T-helper 1 cell treated with Interleukin-12 subunit alpha and Interleukin-12 subunit beta and Interleukin-4 antibody, amounts not matched to agents 30 ng/mL and 1 ng/mL, for 36 hours (primary cell): ENCODE data around the gene PCDHA7. TPM values are rescaled to one million over a fixed set of nuclear protein-coding genes. Genes with fewer than 3 reads are reported as not detected.
"Not testable (repeated sequence)": the region's sequence is repeated elsewhere in the genome, so short reads cannot be mapped to it uniquely, and the experiment has no call there.

ENCODE experiments used
- intact Hi-C: fragments of 100-400 bp; cut with micrococcal nuclease; formaldehyde crosslinking; loops from one replicate; pipeline ENCODE4 v1.15.1; 2024
- total RNA-seq: library from RNA; stranded (reverse); gene quantifications from 2 replicates; pipeline ENCODE4 v1.2.3, GENCODE V29; 2022

PCDHA7 gene, protein sequence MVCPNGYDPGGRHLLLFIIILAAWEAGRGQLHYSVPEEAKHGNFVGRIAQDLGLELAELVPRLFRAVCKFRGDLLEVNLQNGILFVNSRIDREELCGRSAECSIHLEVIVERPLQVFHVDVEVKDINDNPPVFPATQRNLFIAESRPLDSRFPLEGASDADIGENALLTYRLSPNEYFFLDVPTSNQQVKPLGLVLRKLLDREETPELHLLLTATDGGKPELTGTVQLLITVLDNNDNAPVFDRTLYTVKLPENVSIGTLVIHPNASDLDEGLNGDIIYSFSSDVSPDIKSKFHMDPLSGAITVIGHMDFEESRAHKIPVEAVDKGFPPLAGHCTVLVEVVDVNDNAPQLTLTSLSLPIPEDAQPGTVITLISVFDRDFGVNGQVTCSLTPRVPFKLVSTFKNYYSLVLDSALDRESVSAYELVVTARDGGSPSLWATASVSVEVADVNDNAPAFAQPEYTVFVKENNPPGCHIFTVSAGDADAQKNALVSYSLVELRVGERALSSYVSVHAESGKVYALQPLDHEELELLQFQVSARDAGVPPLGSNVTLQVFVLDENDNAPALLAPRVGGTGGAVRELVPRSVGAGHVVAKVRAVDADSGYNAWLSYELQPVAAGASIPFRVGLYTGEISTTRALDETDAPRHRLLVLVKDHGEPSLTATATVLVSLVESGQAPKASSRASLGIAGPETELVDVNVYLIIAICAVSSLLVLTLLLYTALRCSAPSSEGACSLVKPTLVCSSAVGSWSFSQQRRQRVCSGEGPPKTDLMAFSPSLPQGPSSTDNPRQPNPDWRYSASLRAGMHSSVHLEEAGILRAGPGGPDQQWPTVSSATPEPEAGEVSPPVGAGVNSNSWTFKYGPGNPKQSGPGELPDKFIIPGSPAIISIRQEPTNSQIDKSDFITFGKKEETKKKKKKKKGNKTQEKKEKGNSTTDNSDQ
- total RNA-seq = not detected in 2 replicates

DNA sequence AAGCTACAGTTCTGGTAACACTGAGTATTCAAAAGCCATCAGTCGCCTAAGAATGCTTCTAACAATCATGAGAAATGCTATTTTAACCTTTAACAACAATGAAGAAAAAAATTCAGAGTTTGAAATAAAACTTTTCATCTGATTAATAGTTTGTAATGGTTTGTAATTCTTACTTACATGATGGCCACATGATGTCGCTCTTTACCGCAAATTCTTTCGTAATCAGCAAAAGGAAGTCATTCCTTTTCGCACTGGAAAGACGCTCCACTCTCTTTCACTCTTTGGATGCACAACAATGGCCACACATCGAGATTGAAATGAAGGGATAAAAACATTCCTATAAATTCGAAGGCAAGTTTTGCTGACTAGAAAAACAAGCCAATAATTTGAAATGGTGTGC lies at the start of gene PCDHA7:
Gene PCDHA7 (plus strand): TSS at position 277 of the 400 bp plus-strand sequence. CDS start 115 bp downstream, at position 392.
- intact Hi-C loops = loop anchor here (5.0 kb wide), 1 partner anchor 42 kb away; the partner anchor contains the start of gene PCDHA2

DNA sequence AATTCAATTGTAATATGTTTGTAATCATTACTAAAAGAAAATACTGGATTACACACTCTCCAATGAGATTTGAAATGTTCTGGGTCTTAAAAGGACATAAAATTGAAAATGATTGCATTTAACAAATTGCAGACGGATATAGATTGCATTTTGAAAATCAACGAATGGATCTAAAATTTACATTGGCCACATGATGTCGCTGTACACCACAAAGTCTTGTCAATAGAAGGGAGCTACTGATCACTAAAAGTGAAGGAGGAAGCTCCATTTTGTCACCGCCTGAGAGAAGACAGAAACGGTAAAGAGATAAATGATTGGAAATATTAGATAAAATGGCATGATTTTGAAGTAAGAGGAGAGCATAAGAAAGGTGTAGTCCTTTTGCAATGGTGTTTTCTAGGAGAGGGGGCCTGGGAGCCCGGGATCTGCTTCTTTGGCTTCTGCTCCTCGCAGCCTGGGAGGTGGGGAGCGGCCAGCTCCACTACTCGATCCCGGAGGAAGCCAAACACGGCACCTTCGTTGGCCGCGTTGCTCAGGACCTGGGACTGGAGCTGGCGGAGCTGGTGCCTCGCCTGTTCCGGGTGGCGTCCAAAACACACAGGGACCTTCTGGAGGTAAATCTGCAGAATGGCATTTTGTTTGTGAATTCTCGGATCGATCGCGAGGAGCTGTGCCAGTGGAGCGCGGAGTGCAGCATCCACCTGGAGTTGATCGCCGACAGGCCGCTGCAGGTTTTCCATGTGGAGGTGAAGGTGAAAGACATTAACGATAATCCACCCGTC lies 48.0 kb upstream of the PCDHA7 start, which contains the start of gene PCDHA1:
Gene PCDHA1 (plus strand): TSS at position 236 of the 782 bp plus-strand sequence.
- intact Hi-C loops = loop anchor here (2.0 kb wide), 1 partner anchor 55 kb away; the partner anchor contains the start of gene PCDHA8

DNA sequence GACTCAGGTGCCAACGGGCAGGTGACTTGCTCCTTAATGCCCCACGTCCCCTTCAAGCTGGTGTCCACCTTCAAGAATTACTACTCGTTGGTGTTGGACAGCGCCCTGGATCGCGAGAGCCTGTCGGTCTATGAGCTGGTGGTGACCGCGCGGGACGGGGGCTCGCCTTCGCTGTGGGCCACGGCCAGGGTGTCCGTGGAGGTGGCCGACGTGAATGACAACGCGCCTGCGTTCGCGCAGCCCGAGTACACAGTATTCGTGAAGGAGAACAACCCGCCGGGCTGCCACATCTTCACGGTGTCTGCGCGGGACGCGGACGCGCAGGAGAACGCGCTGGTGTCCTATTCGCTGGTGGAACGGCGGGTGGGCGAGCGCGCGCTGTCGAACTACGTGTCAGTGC lies 46.6 kb upstream of the PCDHA7 start:
- intact Hi-C loops = loop anchor here (2.0 kb wide), 1 partner anchor 53 kb away; the partner anchor contains the start of gene PCDHA8

GRCh38 chr5:140787849-140788504 lies 46.1 kb upstream of the PCDHA7 start:
- intact Hi-C loops = loop anchor here (2.0 kb wide), 1 partner anchor 53 kb away; the partner anchor contains the start of gene PCDHA8

DNA sequence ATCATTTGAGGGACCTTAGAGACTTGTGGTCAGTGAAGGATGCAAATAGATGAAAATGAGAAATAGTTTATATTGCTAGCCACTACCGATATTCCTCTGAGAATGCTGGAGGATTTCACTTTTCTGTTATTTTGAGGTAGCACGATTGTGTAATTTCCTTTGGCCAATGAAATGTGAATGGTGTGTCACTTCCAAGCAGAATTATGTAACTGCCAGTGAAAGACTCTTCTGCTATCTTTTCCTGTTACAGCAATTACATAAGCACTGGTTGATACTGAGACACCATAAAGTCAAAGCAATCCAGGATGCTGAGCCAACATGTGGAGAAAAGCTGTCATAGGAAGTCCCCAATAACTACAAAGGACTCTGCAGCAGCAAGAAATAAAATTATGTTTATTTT lies 43.0 kb upstream of the PCDHA7 start:
- intact Hi-C loops = loop anchor here (5.0 kb wide), 2 partner anchors 41 to 91 kb away; partner anchors contain the start of genes PCDHA13 and PCDHA7

DNA sequence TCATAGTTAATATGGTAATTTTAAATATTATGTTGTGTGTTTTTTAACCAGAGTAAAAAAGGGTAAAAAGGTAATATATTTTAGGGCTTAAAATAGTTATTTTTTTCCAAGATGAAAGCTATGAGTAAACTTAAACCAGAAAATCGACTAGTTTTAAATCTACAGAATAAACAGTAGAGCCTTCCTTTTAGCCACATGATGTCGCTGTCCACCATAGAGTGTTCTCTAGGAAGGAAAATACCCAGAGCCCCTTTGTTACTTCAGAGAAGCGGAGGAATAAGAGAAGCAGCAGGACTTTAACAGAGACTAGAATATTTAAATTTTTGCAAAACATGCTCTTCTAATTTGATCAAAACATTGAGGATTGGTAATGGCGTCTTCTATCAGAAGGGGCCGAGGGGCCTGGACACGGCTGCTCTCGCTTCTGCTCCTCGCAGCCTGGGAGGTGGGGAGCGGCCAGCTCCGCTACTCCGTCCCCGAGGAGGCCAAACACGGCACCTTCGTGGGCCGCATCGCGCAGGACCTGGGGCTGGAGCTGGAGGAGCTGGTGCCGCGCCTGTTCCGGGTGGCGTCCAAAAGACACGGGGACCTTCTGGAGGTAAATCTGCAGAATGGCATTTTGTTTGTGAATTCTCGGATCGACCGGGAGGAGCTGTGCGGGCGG lies 39.3 kb upstream of the PCDHA7 start, which contains the start of gene PCDHA2:
Gene PCDHA2 (plus strand): TSS at position 258 of the 664 bp plus-strand sequence.
- intact Hi-C loops = loop anchor here (5.0 kb wide), 2 partner anchors 38 to 88 kb away; partner anchors contain the start of genes PCDHA13 and PCDHA7

DNA sequence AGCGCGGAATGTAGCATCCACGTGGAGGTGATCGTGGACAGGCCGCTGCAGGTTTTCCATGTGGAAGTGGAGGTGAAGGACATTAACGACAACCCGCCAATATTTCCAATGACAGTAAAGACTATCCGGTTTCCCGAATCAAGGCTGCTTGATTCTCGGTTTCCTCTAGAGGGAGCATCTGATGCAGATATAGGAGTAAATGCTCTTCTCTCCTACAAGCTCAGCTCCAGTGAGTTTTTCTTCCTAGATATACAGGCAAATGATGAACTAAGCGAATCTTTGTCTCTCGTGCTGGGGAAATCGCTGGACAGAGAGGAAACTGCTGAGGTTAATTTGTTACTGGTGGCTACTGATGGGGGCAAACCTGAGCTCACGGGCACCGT lies 38.8 kb upstream of the PCDHA7 start:
- intact Hi-C loops = no loop called here

DNA sequence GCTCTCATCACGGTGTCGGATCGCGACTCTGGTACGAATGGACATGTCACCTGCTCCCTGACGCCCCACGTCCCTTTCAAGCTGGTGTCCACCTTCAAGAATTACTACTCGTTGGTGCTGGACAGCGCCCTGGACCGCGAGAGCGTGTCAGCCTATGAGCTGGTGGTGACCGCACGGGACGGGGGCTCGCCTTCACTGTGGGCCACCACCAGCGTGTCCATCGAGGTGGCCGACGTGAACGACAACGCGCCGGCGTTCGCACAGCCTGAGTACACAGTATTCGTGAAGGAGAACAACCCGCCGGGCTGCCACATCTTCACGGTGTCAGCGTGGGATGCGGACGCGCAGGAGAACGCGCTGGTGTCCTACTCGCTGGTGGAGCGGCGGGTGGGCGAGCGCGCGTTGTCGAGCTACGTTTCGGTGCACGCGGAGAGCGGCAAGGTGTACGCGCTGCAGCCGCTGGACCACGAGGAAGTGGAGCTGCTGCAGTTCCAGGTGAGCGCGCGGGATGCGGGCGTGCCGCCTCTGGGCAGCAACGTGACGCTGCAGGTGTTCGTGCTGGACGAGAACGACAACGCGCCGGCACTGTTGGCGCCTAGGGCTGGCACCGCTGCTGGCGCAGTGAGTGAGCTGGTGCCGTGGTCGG lies 37.9 kb upstream of the PCDHA7 start:
- intact Hi-C loops = not testable (repeated sequence)

GRCh38 chr5:140796718-140797095 lies 37.4 kb upstream of the PCDHA7 start:
- intact Hi-C loops = no loop called here

DNA sequence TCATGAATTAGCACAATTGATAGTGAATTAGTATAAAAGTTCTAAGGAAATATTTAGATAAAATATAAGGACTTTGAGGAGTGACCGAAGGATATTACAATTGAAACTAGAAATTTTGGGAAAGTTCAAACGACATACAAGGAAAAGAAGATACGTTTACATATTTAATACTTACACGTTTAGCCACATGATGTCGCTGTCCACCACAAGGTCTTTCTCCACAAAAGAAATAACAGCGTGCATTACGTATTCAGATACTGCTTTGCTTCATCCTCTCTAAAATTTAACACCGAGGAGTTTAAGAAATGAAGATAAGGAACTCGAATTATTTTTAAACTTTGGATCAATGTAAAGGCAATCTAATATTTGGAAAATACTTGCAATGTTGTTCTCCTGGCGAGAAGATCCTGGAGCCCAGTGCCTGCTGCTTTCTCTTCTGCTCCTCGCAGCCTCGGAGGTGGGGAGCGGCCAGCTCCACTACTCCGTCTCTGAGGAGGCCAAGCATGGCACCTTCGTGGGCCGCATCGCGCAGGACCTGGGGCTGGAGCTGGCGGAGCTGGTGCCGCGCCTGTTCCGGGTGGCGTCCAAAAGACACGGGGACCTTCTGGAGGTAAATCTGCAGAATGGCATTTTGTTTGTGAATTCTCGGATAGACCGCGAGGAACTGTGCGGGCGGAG lies 33.1 kb upstream of the PCDHA7 start, which contains the start of gene PCDHA3:
Gene PCDHA3 (plus strand): TSS at position 242 of the 678 bp plus-strand sequence.
- intact Hi-C loops = loop anchor here (5.0 kb wide), 1 partner anchor 41 kb away; the partner anchor contains the start of gene PCDHA8

- intact Hi-C loops = loop anchor here (5.0 kb wide), 1 partner anchor 41 kb away; the partner anchor contains the start of gene PCDHA8
Measured at GRCh38 chr5:140801494-140801841, 32.6 kb upstream of the PCDHA7 start.

GRCh38 chr5:140802381-140802780 lies 31.7 kb upstream of the PCDHA7 start:
- intact Hi-C loops = loop anchor here (5.0 kb wide), 1 partner anchor 40 kb away; the partner anchor contains the start of gene PCDHA8

DNA sequence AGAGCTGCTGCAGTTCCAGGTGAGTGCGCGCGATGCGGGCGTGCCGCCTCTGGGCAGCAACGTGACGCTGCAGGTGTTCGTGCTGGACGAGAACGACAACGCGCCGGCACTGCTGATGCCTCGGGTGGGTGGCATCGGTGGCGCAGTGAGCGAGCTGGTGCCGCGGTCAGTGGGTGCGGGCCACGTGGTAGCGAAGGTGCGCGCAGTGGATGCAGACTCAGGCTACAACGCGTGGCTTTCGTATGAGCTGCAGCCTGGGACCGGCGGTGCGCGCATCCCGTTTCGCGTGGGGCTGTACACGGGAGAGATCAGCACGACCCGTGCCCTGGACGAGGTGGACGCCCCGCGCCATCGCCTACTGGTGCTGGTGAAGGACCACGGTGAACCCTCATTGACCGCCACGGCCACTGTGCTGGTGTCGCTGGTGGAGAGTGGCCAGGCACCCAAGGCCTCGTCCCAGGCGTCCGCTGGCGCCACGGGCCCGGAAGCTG lies 31.2 kb upstream of the PCDHA7 start:
- intact Hi-C loops = loop anchor here (5.0 kb wide), 1 partner anchor 39 kb away; the partner anchor contains the start of gene PCDHA8

GRCh38 chr5:140806834-140807775 lies 27.0 kb upstream of the PCDHA7 start, which contains the start of gene PCDHA4:
PCDHA4 (plus strand) TSS chr5:140807068.
- intact Hi-C loops = no loop called here

GRCh38 chr5:140808241-140808888 lies 25.7 kb upstream of the PCDHA7 start:
- intact Hi-C loops = not testable (repeated sequence)

- intact Hi-C loops = no loop called here
Measured at GRCh38 chr5:140808889-140809291, 25.2 kb upstream of the PCDHA7 start.
